KMS-11 (cell line): ENCODE measurements around the gene SHISA5.

ENCODE experiments used
- H2AFZ ChIP-seq: fragments of 200-600 bp; sonication (generic); 2 replicates; pipeline ENCODE4 v1.6.1; 2016; ENCODE audit warnings: antibody characterized with exemption, mixed run types, low read depth
- H3K27ac ChIP-seq: fragments of 200-600 bp; sonication (generic); 2 replicates; pipeline ENCODE4 v1.6.1; 2016; ENCODE audit warnings: mild to moderate bottlenecking, mixed run types
- H3K27me3 ChIP-seq: fragments of 200-600 bp; sonication (generic); 2 replicates; pipeline ENCODE4 v1.6.1; 2017; ENCODE audit warnings: mild to moderate bottlenecking, low read depth, mixed run types, moderate library complexity; ENCODE audit not compliant: insufficient read depth
- H3K36me3 ChIP-seq: fragments of 200-600 bp; sonication (generic); 2 replicates; pipeline ENCODE4 v1.6.1; 2017; ENCODE audit warnings: mild to moderate bottlenecking, mixed run types; ENCODE audit not compliant: insufficient read depth
- H3K4me1 ChIP-seq: fragments of 200-600 bp; sonication (generic); 2 replicates; pipeline ENCODE4 v1.6.1; 2016; ENCODE audit warnings: mild to moderate bottlenecking, low read depth, mixed run types; ENCODE audit not compliant: poor library complexity, severe bottlenecking
- H3K4me2 ChIP-seq: fragments of 200-600 bp; sonication (generic); 2 replicates; pipeline ENCODE4 v1.7.0; 2016; ENCODE audit warnings: mild to moderate bottlenecking, mixed run types
- H3K4me3 ChIP-seq: fragments of 200-600 bp; sonication (generic); IDR thresholded peaks from 2 replicates; pipeline ENCODE4 v1.6.1; 2017; ENCODE audit warnings: low read depth, low read length, mixed read lengths; ENCODE audit not compliant: insufficient read depth
- H3K79me2 ChIP-seq: fragments of 200-600 bp; sonication (generic); 2 replicates; pipeline ENCODE4 v1.6.1; 2016; ENCODE audit warnings: low read depth, mixed run types; ENCODE audit not compliant: insufficient read depth
- H3K9ac ChIP-seq: fragments of 200-600 bp; sonication (generic); 2 replicates; pipeline ENCODE4 v1.6.1; 2016; ENCODE audit warnings: mild to moderate bottlenecking, mixed run types
- H4K20me1 ChIP-seq: fragments of 200-600 bp; sonication (generic); 2 replicates; pipeline ENCODE4 v1.6.1; 2016; ENCODE audit warnings: mild to moderate bottlenecking, mixed run types; ENCODE audit not compliant: insufficient read depth
- CTCF ChIP-seq: fragments of 200-600 bp; sonication (generic); conservative IDR thresholded peaks from 2 replicates; pipeline ENCODE4 v1.6.1; 2017; ENCODE audit warnings: low read depth, mild to moderate bottlenecking, antibody characterized with exemption, low read length, moderate library complexity, mixed read lengths

The SHISA5 gene

GRCh38 chr3:48423241-48423882, 80.6 kb downstream of the SHISA5 start:
- H3K4me3 ChIP-seq, result no peak overlapping the region
- no peak overlapping the region for H2AFZ ChIP-seq
- TF ChIP-seq CTCF, result no peak
- H3K9ac ChIP-seq, result no peak overlapping the region
- H3K36me3 ChIP-seq, result no peaks in the 10 kb centered on the region
- H3K4me2 ChIP-seq, result no peak overlapping the region
- H3K27me3 ChIP-seq, result no peaks in the 10 kb centered on the region
- H3K79me2 ChIP-seq, result no peaks in the 10 kb centered on the region
- no peaks in the 10 kb centered on the region for H4K20me1 ChIP-seq
- no peaks in the 10 kb centered on the region for H3K4me1 ChIP-seq
- H3K27ac ChIP-seq, result no peak overlapping the region

- H3K36me3 ChIP-seq, result no peaks in the 10 kb centered on the region
- no peak overlapping the region for H3K27ac ChIP-seq
- H2AFZ ChIP-seq, result no peak overlapping the region
- H3K4me2 ChIP-seq, result no peak overlapping the region
- H4K20me1 ChIP-seq, result no peaks in the 10 kb centered on the region
- H3K79me2 ChIP-seq, result no peaks in the 10 kb centered on the region
- no peak overlapping the region for H3K4me3 ChIP-seq
- no peak overlapping the region for H3K9ac ChIP-seq
- H3K27me3 ChIP-seq, result no peaks in the 10 kb centered on the region
- TF ChIP-seq CTCF, result no peak
- no peaks in the 10 kb centered on the region for H3K4me1 ChIP-seq
Measured at GRCh38 chr3:48422681-48423080, 81.3 kb downstream of the SHISA5 start.

- Histone ChIP-seq H3K4me3 (no peak overlapping the region), H3K4me2 (no peak overlapping the region), H3K4me1 (no peaks in the 10 kb centered on the region), H3K79me2 (no peaks in the 10 kb centered on the region), H3K27me3 (no peaks in the 10 kb centered on the region), H4K20me1 (no peaks in the 10 kb centered on the region), H3K36me3 (no peaks in the 10 kb centered on the region), H2AFZ (no peak overlapping the region), H3K9ac (no peak overlapping the region), H3K27ac (no peak overlapping the region)
- TF ChIP-seq CTCF, result no peak
Measured at GRCh38 chr3:48422272-48422671, 81.7 kb downstream of the SHISA5 start.

- Histone ChIP-seq H3K4me1 (no peaks in the 10 kb centered on the region), H3K36me3 (no peaks in the 10 kb centered on the region), H3K9ac (no peak overlapping the region), H3K27me3 (no peaks in the 10 kb centered on the region), H2AFZ (no peak overlapping the region), H3K4me2 (no peak overlapping the region), H3K27ac (no peak overlapping the region), H4K20me1 (no peaks in the 10 kb centered on the region), H3K4me3 (no peak overlapping the region), H3K79me2 (no peaks in the 10 kb centered on the region)
- TF ChIP-seq CTCF, result no peak
Measured at GRCh38 chr3:48420561-48420960, 83.4 kb downstream of the SHISA5 start.
